HT-29 (cell line): Measurements from ENCODE around the gene SMIM9. TPM values are rescaled to one million over a fixed set of nuclear protein-coding genes. Genes with fewer than 3 reads are reported as not detected.

Experiments used
- DNase-seq: peaks from one replicate; pipeline ENCODE4 v3.0.0-alpha.2; 2015; ENCODE audit warnings: low spot score
- total RNA-seq: library from RNA; depleted of rRNA; stranded (reverse); fragments of >200 nt; shearing (Covaris generic); gene quantifications from 2 replicates; pipeline ENCODE4 v1.2.3, GENCODE V29; 2014; rRNA removed

The SMIM9 gene
- total RNA-seq, 1 experiment from 2014 or later, result not detected

GRCh38 chrX:154784149-154784995 lies 50.1 kb downstream of the SMIM9 start:
- DNase-seq, result no peak

GRCh38 chrX:154780968-154781367 lies 53.5 kb downstream of the SMIM9 start:
- DNase-seq, result no peak

GRCh38 chrX:154779261-154779660 lies 55.2 kb downstream of the SMIM9 start:
- no peak for DNase-seq

GRCh38 chrX:154776753-154777152 lies 57.7 kb downstream of the SMIM9 start:
- no peak for DNase-seq

- DNase-seq, result peak; percentile 31
These were observed 58.8 kb downstream of the SMIM9 start for GRCh38 chrX:154775419-154776349.

- no peak for DNase-seq
These were observed 59.8 kb downstream of the SMIM9 start for GRCh38 chrX:154774622-154775021.

Other genes with a start within 250 kb of the SMIM9 start
- not detected in 2 replicates for gene CTAG1A, start 249.5 kb downstream of the SMIM9 start, total RNA-seq
- not detected in 2 replicates for gene CTAG1B, start 215.4 kb downstream of the SMIM9 start, total RNA-seq
- gene CTAG2, start 181.1 kb downstream of the SMIM9 start, total RNA-seq, result not detected in 2 replicates
- 0.08 TPM in 1 of 2 replicates, not detected in the other for gene GAB3, start 83.6 kb downstream of the SMIM9 start, total RNA-seq
- 101 and 103 TPM in 2 replicates for gene DKC1, start 71.8 kb downstream of the SMIM9 start, total RNA-seq
- not detected in 2 replicates for gene MPP1, start 29.2 kb downstream of the SMIM9 start, total RNA-seq
- 22.1 and 26.4 TPM in 2 replicates for gene F8A1, start 51.7 kb upstream of the SMIM9 start, total RNA-seq
- 0.03 and 0.41 TPM in 2 replicates for gene F8, start 188.1 kb upstream of the SMIM9 start, total RNA-seq
- gene FUNDC2, start 192.2 kb upstream of the SMIM9 start, total RNA-seq, result 49.8 and 69.5 TPM in 2 replicates
- gene CMC4, start 236.5 kb upstream of the SMIM9 start, total RNA-seq, result 5.3 and 11.0 TPM in 2 replicates
- gene MTCP1, start 236.5 kb upstream of the SMIM9 start, total RNA-seq, result 2.7 and 8.0 TPM in 2 replicates
- 12.0 and 20.4 TPM in 2 replicates for gene BRCC3, start 236.8 kb upstream of the SMIM9 start, total RNA-seq